PFSK-1 (cell line): ENCODE results near the gene THOP1.

Experiments used
- FOXP2 ChIP-seq: optimal IDR thresholded peaks from 2 replicates; pipeline ENCODE3; 2011; ENCODE audit warnings: borderline replicate concordance, control low read depth, inconsistent platforms; ENCODE audit not compliant: insufficient read depth; ENCODE audit errors: extremely low read length, extremely low read depth
- POLR2AphosphoS5 ChIP-seq: IDR thresholded peaks from 2 replicates; pipeline ENCODE4 v1.6.1; 2012; ENCODE audit warnings: low read depth, mild to moderate bottlenecking, control low read depth, low read length, moderate library complexity
- REST ChIP-seq, 2 experiments: IDR thresholded peaks; 2 replicates each; pipeline versions ENCODE4 v1.6.1 to v1.8.0; 2011 to 2012; ENCODE audit warnings: low read depth in 2 of 2, low read length in 2 of 2, control low read depth in 1 of 2, inconsistent platforms in 1 of 2, mild to moderate bottlenecking in 1 of 2, moderate library complexity in 1 of 2; ENCODE audit not compliant: insufficient read depth in 1 of 2
- SIN3A ChIP-seq: IDR thresholded peaks from 2 replicates; pipeline ENCODE4 v1.6.1; 2012; ENCODE audit warnings: mild to moderate bottlenecking, low read length, moderate library complexity, borderline replicate concordance; ENCODE audit not compliant: insufficient read depth
- TAF1 ChIP-seq: IDR thresholded peaks from 2 replicates; pipeline ENCODE4 v1.6.1; 2012; ENCODE audit warnings: low read length, control low read depth, borderline replicate concordance; ENCODE audit not compliant: insufficient read depth

The THOP1 gene

GRCh38 chr19:2813235-2814160, 28.2 kb downstream of the THOP1 start:
- TF ChIP-seq POLR2AphosphoS5 (no peak), TAF1 (no peak), SIN3A (no peak), REST (IDR thresholded peaks at IDR 0.05; ENCODE audit: insufficient read depth in 1 of 2, low read depth in 2 of 2, low read length in 2 of 2) (no peak), FOXP2 (no peak)

- TF ChIP-seq SIN3A (no peak), FOXP2 (no peak), REST (IDR thresholded peaks at IDR 0.05; ENCODE audit: insufficient read depth in 1 of 2, low read depth in 2 of 2, low read length in 2 of 2) (no peak), POLR2AphosphoS5 (no peak), TAF1 (no peak)
Measured at GRCh38 chr19:2814426-2814825, 29.1 kb downstream of the THOP1 start.

GRCh38 chr19:2815191-2815614, 29.9 kb downstream of the THOP1 start:
- no peak for TF ChIP-seq POLR2AphosphoS5
- TF ChIP-seq TAF1 = no peak
- TF ChIP-seq FOXP2 = no peak
- TF ChIP-seq REST (IDR thresholded peaks at IDR 0.05; ENCODE audit: insufficient read depth in 1 of 2, low read depth in 2 of 2, low read length in 2 of 2) = no peak
- TF ChIP-seq SIN3A = no peak

GRCh38 chr19:2815923-2816322, 30.6 kb downstream of the THOP1 start:
- TF ChIP-seq TAF1 = no peak
- no peak for TF ChIP-seq REST (IDR thresholded peaks at IDR 0.05; ENCODE audit: insufficient read depth in 1 of 2, low read depth in 2 of 2, low read length in 2 of 2)
- no peak for TF ChIP-seq SIN3A
- no peak for TF ChIP-seq FOXP2
- TF ChIP-seq POLR2AphosphoS5 = no peak

GRCh38 chr19:2816641-2817040, 31.3 kb downstream of the THOP1 start:
- no peak for TF ChIP-seq POLR2AphosphoS5
- TF ChIP-seq REST (IDR thresholded peaks at IDR 0.05; ENCODE audit: insufficient read depth in 1 of 2, low read depth in 2 of 2, low read length in 2 of 2) = no peak
- no peak for TF ChIP-seq FOXP2
- no peak for TF ChIP-seq SIN3A
- no peak for TF ChIP-seq TAF1
